IPS-18a (cell line): ENCODE data around the gene WWTR1.

Experiments
- H3K27ac ChIP-seq: one replicate; pipeline ENCODE4 v1.5.1; 2013; ENCODE audit warnings: low read length
- H3K27me3 ChIP-seq: one replicate; pipeline ENCODE4 v1.6.1; 2013; ENCODE audit warnings: mild to moderate bottlenecking, low read length; ENCODE audit not compliant: control insufficient read depth, insufficient read depth
- H3K36me3 ChIP-seq: one replicate; pipeline ENCODE4 v1.6.1; 2013; ENCODE audit warnings: low read depth, low read length; ENCODE audit not compliant: control insufficient read depth
- H3K4me1 ChIP-seq: one replicate; pipeline ENCODE4 v1.6.1; 2013; ENCODE audit warnings: low read depth, low read length; ENCODE audit not compliant: control insufficient read depth
- H3K4me3 ChIP-seq: one replicate; pipeline ENCODE4 v1.5.1; 2013; ENCODE audit warnings: low read length
- H3K9ac ChIP-seq: one replicate; pipeline ENCODE4 v1.6.1; 2013; ENCODE audit warnings: mild to moderate bottlenecking, low read length, moderate library complexity
- H3K9me3 ChIP-seq: one replicate; pipeline ENCODE4 v1.6.1; 2013; ENCODE audit warnings: low read depth, low read length; ENCODE audit not compliant: control insufficient read depth

Gene WWTR1

GRCh38 chr3:149603126-149604074, 54.4 kb downstream of the WWTR1 start:
- Histone ChIP-seq H3K27ac (no peak overlapping the region), H3K27me3 (no peaks in the 10 kb centered on the region), H3K9ac (no peak overlapping the region), H3K4me3 (no peak overlapping the region), H3K4me1 (peaks cover 17% of the 10 kb centered on the region), H3K36me3 (no peaks in the 10 kb centered on the region), H3K9me3 (no peaks in the 10 kb centered on the region)

GRCh38 chr3:149600634-149601033, 57.2 kb downstream of the WWTR1 start:
- H3K9me3 ChIP-seq = no peaks in the 10 kb centered on the region
- no peaks in the 10 kb centered on the region for H3K36me3 ChIP-seq
- H3K27me3 ChIP-seq = no peaks in the 10 kb centered on the region
- no peak overlapping the region for H3K9ac ChIP-seq
- peaks cover 17% of the 10 kb centered on the region for H3K4me1 ChIP-seq
- H3K4me3 ChIP-seq = no peak overlapping the region
- no peak overlapping the region for H3K27ac ChIP-seq

GRCh38 chr3:149599236-149599635, 58.6 kb downstream of the WWTR1 start:
- no peak overlapping the region for H3K27ac ChIP-seq
- H3K4me1 ChIP-seq = peaks cover 6% of the 10 kb centered on the region

GRCh38 chr3:149596134-149596770, 61.6 kb downstream of the WWTR1 start:
- H3K27ac ChIP-seq = no peak overlapping the region
- H3K27me3 ChIP-seq = no peaks in the 10 kb centered on the region
- no peak overlapping the region for H3K4me3 ChIP-seq
- no peaks in the 10 kb centered on the region for H3K9me3 ChIP-seq
- H3K36me3 ChIP-seq = no peaks in the 10 kb centered on the region
- H3K9ac ChIP-seq = no peak overlapping the region
- H3K4me1 ChIP-seq = peaks cover 16% of the 10 kb centered on the region

More at GRCh38 chr3:149599236-149599635, 58.6 kb downstream of the WWTR1 start:
- Histone ChIP-seq H3K9me3 (no peaks in the 10 kb centered on the region), H3K27me3 (no peaks in the 10 kb centered on the region), H3K36me3 (no peaks in the 10 kb centered on the region), H3K9ac (no peak overlapping the region), H3K4me3 (no peak overlapping the region)

GRCh38 chr3:149593418-149594160, 64.2 kb downstream of the WWTR1 start:
- H3K27ac ChIP-seq = no peak overlapping the region

GRCh38 chr3:149592758-149593240, 65.0 kb downstream of the WWTR1 start:
- Histone ChIP-seq H3K36me3 (no peaks in the 10 kb centered on the region), H3K9ac (no peak overlapping the region), H3K4me1 (peaks cover 16% of the 10 kb centered on the region), H3K9me3 (no peaks in the 10 kb centered on the region), H3K4me3 (no peak overlapping the region), H3K27me3 (no peaks in the 10 kb centered on the region), H3K27ac (no peak overlapping the region)

More at GRCh38 chr3:149593418-149594160, 64.2 kb downstream of the WWTR1 start:
- no peak overlapping the region for H3K4me3 ChIP-seq
- no peak overlapping the region for H3K9ac ChIP-seq
- no peaks in the 10 kb centered on the region for H3K9me3 ChIP-seq
- H3K4me1 ChIP-seq = peaks cover 16% of the 10 kb centered on the region
- no peaks in the 10 kb centered on the region for H3K36me3 ChIP-seq
- H3K27me3 ChIP-seq = no peaks in the 10 kb centered on the region

GRCh38 chr3:149590691-149591441, 67.0 kb downstream of the WWTR1 start:
- Histone ChIP-seq H3K36me3 (no peaks in the 10 kb centered on the region), H3K9me3 (no peaks in the 10 kb centered on the region), H3K4me1 (peaks cover 24% of the 10 kb centered on the region), H3K4me3 (no peak overlapping the region), H3K9ac (no peak overlapping the region), H3K27ac (no peak overlapping the region), H3K27me3 (no peaks in the 10 kb centered on the region)

GRCh38 chr3:149589332-149589731, 68.5 kb downstream of the WWTR1 start:
- no peak overlapping the region for H3K4me3 ChIP-seq
- no peak overlapping the region for H3K9ac ChIP-seq
- H3K9me3 ChIP-seq = no peaks in the 10 kb centered on the region
- H3K27ac ChIP-seq = no peak overlapping the region
- peaks cover 24% of the 10 kb centered on the region for H3K4me1 ChIP-seq
- no peaks in the 10 kb centered on the region for H3K36me3 ChIP-seq
- H3K27me3 ChIP-seq = no peaks in the 10 kb centered on the region

- Histone ChIP-seq H3K9me3 (no peaks in the 10 kb centered on the region), H3K4me3 (no peak overlapping the region), H3K4me1 (peaks cover 21% of the 10 kb centered on the region), H3K9ac (no peak overlapping the region), H3K36me3 (no peaks in the 10 kb centered on the region), H3K27ac (no peak overlapping the region), H3K27me3 (no peaks in the 10 kb centered on the region)
Measured at GRCh38 chr3:149588909-149589308, 68.9 kb downstream of the WWTR1 start.

GRCh38 chr3:149587383-149587782, 70.4 kb downstream of the WWTR1 start:
- H3K4me3 ChIP-seq = no peak overlapping the region
- no peak overlapping the region for H3K9ac ChIP-seq
- H3K9me3 ChIP-seq = no peaks in the 10 kb centered on the region
- H3K27me3 ChIP-seq = no peaks in the 10 kb centered on the region
- H3K4me1 ChIP-seq = peaks cover 9% of the 10 kb centered on the region
- H3K27ac ChIP-seq = no peak overlapping the region
- H3K36me3 ChIP-seq = no peaks in the 10 kb centered on the region

- Histone ChIP-seq H3K9me3 (no peaks in the 10 kb centered on the region), H3K4me3 (no peak overlapping the region), H3K27ac (no peak overlapping the region)
Measured at GRCh38 chr3:149586871-149587270, 71.0 kb downstream of the WWTR1 start.

More at GRCh38 chr3:149586871-149587270, 71.0 kb downstream of the WWTR1 start:
- Histone ChIP-seq H3K27me3 (no peaks in the 10 kb centered on the region), H3K9ac (no peak overlapping the region), H3K4me1 (peaks cover 12% of the 10 kb centered on the region), H3K36me3 (no peaks in the 10 kb centered on the region)
